Adrenal gland (tissue), 5 donors: Measurements from ENCODE around the gene ATP5IF1.

Experiments
- POLR2A ChIP-seq, 2 donors: fragments of 450-650 bp; IDR thresholded peaks; one replicate each; pipeline ENCODE4 v1.6.1; 2017; ENCODE audit warnings: antibody characterized with exemption in 2 of 2, mild to moderate bottlenecking in 2 of 2, moderate library complexity in 1 of 2
- TF ChIP-seq, protein P1 (sequence below), 6 experiments: fragments of 450-650 bp in 4 of 6; fragments of 200-600 bp in 2 of 6; sonication (generic) in 1 of 6; IDR thresholded peaks; 1 replicate in 5 of 6; 2 replicates in 1 of 6; pipeline versions ENCODE4 v1.5.1 to v1.8.0; 2016 to 2021; ENCODE audit warnings: antibody characterized with exemption in 6 of 6, mild to moderate bottlenecking in 2 of 6, moderate library complexity in 1 of 6
- donor health status: DM: no; HTN: no; CAD: no.

DNA sequence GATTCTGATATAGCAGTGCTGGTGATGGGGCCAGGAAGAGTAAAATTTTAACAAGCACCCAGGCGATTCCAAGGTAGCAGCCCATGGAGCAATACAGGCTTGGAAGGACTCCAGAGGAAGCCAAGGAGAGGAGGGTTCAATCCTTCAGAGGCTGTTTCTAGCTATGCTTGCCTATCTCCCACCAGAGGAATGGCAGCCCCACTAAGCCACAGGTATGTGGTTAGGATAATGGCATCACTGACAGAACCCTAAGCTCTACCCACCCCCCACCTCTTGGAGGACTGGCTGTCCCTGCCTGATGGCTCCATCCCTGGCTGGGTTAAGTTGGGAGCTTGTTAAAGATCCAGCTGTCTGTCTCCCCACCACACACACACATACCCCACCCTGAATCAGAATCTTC, 40.1 kb upstream of the ATP5IF1 start:
- TF ChIP-seq, protein P1, sequence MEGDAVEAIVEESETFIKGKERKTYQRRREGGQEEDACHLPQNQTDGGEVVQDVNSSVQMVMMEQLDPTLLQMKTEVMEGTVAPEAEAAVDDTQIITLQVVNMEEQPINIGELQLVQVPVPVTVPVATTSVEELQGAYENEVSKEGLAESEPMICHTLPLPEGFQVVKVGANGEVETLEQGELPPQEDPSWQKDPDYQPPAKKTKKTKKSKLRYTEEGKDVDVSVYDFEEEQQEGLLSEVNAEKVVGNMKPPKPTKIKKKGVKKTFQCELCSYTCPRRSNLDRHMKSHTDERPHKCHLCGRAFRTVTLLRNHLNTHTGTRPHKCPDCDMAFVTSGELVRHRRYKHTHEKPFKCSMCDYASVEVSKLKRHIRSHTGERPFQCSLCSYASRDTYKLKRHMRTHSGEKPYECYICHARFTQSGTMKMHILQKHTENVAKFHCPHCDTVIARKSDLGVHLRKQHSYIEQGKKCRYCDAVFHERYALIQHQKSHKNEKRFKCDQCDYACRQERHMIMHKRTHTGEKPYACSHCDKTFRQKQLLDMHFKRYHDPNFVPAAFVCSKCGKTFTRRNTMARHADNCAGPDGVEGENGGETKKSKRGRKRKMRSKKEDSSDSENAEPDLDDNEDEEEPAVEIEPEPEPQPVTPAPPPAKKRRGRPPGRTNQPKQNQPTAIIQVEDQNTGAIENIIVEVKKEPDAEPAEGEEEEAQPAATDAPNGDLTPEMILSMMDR (IDR thresholded peaks at IDR 0.05), result no peak
- no peak for TF ChIP-seq POLR2A (IDR thresholded peaks at IDR 0.05)
